GM19468 (cell line): ENCODE measurements around the gene DBP.

Source experiments
- ATAC-seq: cut with Tn5 transposase; IDR thresholded peaks from one replicate; pipeline ENCODE4 v1.9.1; 2021; ENCODE audit warnings: mild to moderate bottlenecking, moderate library complexity, moderate number of reproducible peaks; ENCODE audit not compliant: unreplicated experiment; ENCODE audit errors: extremely low read depth

The DBP gene

DNA sequence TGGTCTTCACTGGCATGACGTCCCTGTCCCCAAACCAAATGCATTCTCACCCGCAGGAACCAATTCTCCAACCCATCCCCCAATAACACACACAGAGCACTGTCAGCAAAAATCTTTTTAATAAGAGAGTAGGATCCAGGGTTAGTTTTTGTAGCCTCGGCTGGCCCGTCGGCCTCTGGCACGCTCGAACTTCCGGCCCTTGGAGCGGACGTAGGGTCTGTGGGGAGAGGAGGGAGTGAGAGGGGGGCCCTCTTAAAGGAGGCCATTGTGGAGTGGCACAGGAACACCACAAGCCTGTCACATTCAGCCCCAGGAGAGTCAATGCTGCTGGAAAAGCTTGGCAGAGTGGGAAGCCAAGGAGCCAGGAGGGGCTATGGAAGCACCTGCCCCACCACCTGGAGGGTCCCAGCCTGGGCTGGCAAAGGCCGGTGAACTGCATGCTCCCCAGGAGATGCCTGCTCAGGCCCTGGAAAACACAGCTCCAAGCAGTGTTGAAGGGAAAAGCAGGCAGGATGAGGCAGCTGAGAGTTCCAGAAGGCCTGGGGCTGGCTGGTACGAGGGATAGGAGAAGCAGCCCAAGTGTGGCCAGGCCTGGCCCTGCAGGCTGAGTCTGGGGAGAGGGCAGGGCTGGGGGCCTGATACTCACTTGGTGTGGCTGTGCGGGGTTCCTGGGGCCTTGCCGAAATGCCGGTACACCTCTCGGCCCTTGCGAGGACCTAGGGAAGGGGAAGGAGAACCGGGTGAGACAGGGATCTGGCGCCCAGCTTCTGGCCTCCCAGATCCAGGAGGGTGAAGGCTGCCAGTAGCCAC, 21.7 kb downstream of the DBP start:
- no peak for ATAC-seq

DNA sequence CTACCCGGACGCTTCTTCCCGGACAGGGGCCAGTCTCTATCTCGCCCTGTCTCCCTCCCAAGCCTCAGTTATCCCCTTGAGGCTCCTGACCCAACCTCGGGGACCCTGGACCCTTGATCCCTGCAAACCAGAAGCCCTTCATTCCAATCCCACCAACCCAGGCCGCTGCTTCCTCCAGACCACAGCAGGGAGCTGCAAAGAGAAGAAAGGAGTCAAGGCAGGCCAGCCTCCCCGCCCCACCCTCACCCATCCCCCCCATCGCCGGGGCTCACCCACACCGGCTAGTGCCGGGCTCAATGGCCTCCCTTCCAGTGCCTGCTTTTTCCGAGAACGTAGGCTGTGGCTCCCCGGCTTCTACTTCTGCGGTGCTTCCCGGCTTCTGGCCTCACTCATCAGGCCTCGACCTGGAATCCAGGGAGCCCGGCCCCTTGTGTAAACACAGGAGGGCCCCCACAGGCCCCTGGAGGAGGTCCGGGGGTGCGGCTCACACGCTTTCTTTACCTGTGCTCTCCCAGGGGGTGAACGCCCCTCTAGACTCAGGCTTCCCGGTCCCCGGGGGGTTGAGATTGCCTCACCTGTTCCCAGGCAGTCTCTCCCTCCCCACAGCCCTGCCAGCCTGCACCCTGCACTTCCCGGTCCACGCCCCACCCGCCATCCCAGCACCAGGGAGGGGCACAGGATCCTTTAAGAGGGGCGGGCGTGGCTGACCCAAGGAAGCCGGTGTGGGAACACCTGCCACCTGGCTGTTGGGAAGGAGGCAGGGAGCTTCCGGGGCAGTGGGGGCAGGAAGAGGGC, 22.5 kb downstream of the DBP start, which contains the start of gene FAM83E:
FAM83E (minus strand) TSS at position 641 of the 795 bp plus-strand sequence. CDS start 1,704 bp downstream, outside the sequence.
- no peak for ATAC-seq

DNA sequence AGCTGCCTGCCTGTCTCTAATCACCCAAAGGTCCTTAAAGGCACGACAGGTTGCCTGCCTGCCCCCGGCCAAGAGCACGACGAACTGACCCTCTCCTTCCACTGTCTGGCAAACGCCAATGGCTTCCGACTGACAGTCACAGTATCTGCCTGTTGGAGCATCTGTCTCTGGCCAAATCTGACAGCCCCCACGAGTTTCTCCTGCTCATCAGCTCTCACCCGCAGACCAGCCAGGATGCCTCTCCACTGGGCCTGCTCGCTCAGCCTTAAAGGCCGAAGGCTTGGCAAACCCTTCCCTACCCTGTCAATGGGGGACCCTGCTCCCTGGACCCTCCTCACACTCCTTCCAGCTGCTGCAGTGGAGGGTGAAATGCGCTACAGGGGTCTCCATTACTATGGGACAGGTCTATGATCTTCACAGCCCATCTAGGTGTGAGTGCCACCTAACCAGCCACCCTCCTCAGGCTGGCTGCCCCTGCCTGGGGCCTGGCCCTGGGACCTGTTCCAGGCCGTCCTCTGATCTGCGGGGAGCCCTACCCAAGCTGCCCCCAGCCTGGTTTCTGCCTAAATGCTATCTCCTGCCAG, 23.2 kb downstream of the DBP start:
- ATAC-seq: no peak

DNA sequence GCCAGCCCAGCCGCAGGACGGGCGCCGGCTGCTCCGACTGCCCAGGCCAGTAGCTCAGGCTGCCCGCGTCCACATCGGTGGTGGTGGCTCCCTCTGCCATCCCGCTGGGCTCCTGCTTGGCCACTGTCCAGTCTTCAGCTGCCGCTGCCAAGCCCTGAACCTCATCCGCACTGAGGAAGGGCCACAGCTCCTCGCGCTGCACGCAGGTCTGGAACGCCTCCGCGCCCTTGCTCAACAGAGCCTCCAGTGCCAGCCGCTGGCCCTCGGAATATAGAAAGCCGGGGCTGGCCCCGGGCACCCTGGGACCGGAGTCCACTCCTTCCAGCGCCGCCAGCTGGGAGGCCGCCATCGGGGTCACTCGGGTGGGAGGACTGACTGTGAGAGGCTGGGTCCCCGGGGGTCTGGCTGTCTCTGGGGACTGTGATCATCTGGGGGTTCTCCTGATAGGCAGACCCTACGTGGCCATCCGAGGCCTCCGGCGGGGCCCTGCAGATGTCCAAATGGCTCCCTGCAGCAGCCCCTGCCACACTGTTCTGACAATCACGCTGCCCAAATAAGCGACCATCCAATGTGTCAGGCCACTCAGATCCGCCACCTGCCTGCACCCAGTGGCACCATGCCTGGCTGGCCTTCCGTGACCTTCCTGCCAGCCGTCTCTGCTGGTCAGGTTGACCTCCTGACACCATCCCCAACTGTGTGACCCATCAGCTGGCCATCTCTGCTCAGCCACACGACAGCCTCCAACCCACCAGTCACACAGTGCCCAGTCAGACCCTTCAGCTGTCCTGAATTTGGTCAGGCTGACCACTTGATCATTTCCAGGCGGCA, 23.9 kb downstream of the DBP start:
- no peak for ATAC-seq

DNA sequence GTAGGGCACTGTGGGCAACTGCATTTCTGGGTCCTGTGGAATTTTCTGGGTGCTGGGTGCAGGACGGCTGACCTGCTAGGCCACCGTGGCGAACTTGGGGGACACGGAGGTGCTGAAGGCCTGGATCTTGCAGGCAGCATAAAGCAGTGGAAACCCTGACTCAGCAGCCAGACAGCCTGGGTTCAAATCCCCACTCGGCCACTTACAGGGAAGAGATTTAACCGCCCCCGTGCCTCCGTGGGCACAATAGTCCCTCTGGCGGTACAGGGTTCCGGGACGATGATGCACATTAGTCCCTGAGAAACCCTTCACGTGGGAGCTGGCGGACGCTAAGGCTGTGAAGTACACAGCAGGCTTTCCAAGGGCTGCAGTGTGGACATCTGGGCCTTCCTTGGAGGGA, 25.3 kb downstream of the DBP start:
- no peak for ATAC-seq

DNA sequence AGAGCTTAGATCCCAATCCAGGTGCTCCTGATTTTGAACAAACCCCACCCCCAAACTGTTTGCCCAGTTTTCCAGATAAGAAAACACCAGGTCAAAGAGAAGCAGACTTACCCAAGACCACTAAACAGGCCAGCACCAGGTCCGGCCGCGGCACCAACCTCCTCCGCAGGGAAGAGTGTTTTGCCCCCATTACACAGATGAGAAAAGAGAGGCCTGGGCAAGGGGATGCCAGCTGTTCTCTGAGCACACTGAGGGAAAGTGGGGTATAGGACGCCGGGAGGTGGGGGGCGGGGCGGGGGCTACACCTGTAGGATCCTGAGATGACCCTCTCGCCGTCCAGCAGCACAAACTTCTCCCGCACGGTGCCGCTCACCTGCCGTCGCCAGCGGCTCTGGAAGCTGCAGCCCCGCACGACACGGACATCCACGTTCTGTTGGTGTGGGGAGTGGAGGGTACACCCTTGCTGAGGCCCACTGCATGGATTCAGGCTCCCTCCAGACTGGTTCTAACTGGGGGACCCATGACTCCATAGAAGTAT, 27.5 kb downstream of the DBP start:
- ATAC-seq: no peak

DNA sequence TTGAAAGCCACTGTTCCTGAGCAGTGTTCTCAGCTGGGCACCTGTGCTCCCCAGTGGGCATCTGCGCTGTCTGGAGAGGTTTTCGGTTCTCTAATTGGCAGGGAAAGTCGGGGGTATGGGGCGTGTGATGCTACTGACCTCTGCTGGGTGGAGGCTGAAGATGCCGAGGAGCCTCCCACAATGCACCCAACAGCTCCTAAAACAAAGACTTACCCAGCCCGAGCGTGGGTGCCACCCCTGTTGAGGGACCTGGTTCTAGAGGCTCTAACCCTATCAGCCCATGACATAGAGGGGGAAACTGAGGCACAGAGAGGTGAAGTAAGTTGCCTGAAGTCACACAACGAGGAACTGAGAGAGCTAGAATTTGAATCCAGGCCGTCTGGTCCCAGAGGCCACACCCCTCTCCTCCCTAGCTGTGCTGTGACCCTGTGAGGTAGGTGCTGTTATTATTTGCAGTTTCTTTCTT, 28.3 kb downstream of the DBP start:
- ATAC-seq: no peak

DNA sequence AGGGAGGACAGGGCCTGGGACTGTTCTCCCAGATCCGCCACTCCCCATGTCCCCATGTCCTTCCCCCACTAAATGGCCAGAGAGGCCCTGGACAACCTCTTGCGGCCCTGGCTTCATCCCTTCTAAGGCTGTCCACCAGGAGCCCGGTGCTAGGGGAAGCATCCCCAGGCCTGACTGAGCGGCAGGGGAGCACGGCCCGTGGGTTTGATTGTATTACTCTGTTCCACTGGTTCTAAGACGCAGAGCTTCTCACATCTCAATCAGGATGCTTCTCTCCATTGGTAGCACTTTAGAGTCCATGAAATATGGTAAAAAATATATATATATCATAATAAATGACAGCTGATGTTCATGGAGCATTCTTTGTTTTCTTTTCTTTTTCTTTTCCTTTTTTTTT, 29.8 kb downstream of the DBP start:
- ATAC-seq: no peak

DNA sequence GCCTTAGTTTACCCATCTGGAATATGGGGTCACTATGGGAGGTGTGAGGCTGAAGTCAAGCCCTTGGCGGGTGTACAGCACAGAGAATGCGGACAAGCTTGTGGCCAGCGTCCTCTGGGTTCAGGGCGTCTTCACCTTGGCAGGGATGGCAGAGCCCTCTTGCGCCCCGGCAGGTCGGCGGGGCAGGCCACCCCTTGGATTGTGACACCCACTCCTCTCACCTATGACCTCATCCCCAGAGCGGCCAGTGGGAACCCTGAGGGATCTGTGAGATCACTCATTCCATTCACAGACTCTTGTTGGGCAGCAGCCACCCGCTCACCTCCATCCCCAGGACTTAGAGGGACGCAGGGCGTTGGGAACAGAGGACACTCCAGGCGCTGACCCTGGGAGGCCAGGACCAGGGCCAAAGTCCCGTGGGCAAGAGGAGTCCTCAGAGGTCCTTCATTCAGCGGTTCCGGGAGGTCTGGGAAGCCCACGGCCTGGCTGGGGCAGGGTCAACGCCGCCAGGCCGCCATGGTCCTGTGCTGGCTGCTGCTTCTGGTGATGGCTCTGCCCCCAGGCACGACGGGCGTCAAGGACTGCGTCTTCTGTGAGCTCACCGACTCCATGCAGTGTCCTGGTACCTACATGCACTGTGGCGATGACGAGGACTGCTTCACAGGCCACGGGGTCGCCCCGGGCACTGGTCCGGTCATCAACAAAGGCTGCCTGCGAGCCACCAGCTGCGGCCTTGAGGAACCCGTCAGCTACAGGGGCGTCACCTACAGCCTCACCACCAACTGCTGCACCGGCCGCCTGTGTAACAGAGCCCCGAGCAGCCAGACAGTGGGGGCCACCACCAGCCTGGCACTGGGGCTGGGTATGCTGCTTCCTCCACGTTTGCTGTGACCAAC, 30.5 kb downstream of the DBP start, which contains the start of gene SPACA4:
SPACA4 (plus strand) TSS at position 280 of the 896 bp plus-strand sequence; CDS start at position 517, 237 bp downstream.
- ATAC-seq: no peak

DNA sequence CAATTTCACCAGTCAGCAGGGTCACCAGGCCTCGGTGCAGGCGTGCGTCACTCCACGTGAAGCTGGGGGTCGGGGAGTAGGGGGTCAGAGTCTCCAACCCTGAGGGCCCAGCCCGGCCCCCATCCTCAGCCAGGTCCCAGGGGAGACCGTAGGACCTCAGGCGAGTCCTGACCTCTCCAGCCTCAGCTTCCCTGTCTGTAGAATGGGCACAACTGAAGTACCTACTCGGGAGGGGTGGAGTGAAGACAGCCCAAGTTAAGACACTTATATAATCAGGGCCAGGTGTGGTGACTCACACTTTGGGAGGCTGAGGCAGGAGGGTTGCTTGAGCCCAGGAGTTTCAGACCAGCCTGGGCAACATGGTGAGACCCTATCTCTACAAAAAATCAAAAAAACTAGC, 33.3 kb downstream of the DBP start:
- ATAC-seq: no peak

DNA sequence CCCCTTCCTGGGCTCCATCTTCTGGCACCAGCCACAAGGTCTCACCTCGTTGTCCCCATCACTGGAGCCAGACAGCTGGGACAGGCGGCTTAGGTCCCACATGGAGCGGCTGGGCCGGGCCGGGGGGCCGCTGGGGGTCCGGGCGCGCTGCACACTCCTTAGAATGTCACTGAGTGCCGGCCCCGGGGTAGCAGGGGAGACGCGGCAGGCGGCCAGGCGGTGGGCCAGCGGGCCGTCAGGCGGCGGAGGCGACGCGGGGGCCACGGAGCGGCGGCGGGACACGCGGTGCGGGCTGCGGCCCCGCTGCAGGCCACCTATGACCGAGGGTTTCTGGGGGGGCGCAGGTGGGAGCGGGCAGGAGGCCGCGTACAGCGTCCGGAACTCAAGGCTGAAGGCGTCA, 33.7 kb downstream of the DBP start:
- ATAC-seq: no peak

DNA sequence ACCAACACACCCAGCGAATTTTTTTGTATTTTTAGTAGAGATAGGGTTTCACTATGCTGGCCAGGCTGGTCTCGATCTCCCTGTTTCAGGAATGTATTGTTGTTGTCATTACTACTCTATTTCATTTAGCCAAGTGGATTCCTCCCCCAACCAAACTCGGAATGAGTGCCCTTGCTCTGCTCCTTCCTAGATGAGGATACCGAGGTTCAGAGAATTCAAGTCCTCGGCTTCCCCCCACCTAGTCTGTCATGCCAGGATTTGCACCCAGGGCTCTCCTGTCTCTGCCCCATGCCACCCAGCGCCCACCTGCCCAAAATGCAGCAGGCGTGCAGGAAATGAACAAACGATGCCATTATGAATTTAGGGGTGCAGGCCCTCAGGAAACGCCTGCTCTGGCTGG, 34.2 kb downstream of the DBP start:
- ATAC-seq: no peak

DNA sequence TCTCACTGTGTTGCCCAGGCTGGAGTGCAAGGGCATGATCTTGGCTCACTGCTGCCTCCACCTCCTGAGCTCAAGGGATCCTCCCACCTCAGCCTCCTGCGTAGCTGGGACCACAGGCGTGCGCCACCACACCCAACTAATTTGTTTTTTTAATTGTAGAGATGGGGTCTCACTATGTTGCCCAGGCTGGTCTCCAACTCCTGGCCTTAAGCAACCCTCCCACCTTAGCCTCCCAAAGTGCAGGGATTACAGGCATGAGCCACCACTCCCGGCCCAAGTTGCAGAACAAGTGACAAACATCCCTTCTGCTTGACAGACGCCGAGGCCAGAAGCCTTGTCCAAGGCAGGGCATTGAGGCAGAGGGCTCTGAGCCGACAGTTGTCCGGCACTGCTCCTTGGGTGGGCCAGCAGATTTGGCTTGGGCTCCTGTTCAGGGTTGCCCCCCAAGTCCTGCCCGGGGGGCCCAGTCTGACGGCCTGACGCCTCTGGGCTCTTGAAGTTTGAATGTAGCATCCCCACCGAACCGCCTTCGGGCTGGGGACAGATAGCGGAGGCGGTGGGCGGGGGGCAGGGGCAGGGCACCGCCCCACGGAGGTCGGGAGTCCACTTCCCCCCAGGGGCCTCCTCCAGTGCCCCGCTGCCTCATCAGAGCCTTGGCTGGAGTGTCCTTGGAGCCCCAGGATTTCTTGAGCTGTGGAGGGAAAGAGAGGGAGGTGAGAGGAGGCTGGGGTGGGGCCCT, 36.3 kb downstream of the DBP start:
- ATAC-seq: no peak

DNA sequence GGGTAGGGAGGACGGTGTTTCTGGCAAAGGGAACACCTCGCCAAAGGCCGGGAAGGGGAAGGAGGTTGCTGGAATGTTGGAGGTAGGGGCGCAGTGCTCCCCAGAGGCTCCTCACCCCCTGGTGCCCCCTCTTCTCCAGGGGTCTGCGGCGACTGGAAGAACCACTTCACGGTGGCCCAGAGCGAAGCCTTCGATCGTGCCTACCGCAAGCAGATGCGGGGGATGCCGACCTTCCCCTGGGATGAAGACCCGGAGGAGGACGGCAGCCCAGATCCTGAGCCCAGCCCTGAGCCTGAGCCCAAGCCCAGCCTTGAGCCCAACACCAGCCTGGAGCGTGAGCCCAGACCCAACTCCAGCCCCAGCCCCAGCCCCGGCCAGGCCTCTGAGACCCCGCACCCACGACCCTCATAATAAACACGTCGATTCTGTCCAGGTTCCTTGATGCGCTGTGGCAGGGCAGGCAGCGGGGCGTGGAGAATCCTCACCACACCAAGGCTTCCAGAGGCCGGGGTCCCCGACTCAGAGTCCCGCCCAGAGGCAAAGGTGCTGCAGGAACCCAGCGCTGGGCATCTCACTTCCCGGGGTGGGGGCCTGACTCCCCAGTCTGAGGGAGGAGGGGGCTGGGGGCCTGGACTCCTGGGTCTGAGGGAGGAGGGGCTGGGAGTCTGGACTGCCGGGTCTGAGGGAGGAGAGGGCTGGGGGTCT, 38.0 kb downstream of the DBP start:
- ATAC-seq: no peak

DNA sequence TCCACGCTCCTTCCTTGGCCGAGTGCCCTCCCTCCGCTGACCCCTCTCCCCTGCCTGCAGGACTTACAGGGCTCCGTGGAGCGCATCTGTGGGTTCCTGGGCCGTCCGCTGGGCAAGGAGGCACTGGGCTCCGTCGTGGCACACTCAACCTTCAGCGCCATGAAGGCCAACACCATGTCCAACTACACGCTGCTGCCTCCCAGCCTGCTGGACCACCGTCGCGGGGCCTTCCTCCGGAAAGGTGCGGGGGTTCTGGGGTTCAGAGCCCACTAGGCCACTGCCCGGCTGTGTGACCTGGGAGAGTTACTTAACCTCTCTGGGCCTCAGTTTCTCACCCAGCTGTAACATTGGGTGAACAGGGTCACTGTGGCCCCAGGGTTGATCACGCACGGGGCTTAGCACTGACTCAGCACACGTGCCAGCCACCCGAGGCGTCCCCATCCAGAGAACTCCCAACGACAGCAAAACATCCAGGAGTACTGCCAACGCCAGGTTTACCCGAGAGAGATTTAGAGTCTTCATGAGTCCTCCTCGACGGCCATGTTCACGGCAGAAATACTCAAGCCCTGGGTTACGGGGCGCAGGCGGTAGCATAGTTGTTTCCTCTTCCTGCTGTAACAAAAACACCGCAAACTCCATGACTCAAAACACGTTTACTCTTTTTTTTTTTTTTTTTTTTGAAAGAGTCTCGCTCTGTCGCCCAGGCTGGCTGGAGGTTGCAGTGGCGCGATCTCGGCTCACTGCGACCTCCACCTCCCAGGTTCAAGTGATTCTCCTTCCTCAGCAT, 40.3 kb downstream of the DBP start:
- ATAC-seq: no peak

DNA sequence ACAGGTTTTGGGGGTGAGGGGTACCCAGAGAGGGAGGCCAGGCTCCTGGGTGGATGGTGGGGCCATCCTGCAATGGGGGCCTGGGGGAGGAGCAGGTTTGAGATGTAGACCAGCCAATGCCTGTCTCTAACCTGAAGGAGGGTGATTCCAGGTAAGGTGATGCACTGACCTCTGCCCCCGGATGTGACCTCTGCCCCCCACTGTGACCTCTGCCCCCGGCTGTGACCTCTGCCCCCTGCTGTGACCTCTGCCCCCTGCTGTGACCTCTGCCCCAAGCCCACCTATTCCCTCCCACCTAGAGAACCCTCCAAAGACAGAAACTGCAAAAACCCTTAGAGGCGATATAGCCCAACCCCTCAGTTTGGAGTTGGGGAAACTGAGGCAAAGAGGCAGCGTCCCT, 40.9 kb downstream of the DBP start:
- ATAC-seq: no peak

DNA sequence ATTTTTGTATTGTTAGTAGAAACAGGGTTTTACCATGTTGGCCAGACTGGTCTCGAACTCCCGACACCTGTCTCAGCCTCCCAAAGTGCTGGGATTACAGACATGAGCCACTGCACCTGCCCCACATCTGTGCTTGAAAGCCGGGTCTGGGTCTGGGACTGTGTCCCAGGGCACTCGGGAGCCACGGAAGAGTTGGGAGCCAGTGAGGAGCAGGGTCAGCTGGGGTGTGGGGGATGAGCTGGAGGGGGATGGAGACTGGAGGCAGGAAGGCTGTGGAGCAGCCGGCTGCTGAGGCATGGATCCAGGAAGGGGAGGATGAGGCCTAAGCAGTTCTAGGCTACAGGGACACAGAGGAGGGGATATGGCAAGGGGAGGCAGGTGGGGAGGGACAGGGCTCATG, 41.3 kb downstream of the DBP start:
- ATAC-seq: no peak
